Trophoblast cell (in vitro differentiated cells and primary cell): ENCODE results near the gene LRRC74B.

Experiments
- DNase-seq, 2 donors: peaks; one replicate each; pipeline ENCODE4 v3.0.0-alpha.2; 2016
- H2AFZ ChIP-seq: 2 replicates; pipeline ENCODE4 v1.6.1; 2013; ENCODE audit warnings: low read length, moderate library complexity, mild to moderate bottlenecking; ENCODE audit not compliant: insufficient read depth, poor library complexity
- H2AK5ac ChIP-seq: 2 replicates; pipeline ENCODE4 v1.6.1; 2013; ENCODE audit warnings: mild to moderate bottlenecking, low read length
- H2BK120ac ChIP-seq: 2 replicates; pipeline ENCODE4 v1.6.1; 2013; ENCODE audit warnings: low read length, mild to moderate bottlenecking, moderate library complexity; ENCODE audit not compliant: insufficient read depth, poor library complexity
- H2BK12ac ChIP-seq: 2 replicates; pipeline ENCODE4 v1.6.1; 2013; ENCODE audit warnings: mild to moderate bottlenecking, low read length, moderate library complexity
- H2BK5ac ChIP-seq: 2 replicates; pipeline ENCODE4 v1.6.1; 2013; ENCODE audit warnings: low read length, low read depth, moderate library complexity, mild to moderate bottlenecking; ENCODE audit not compliant: poor library complexity
- H3K14ac ChIP-seq: 2 replicates; pipeline ENCODE4 v1.6.1; 2013; ENCODE audit warnings: mild to moderate bottlenecking, low read length
- H3K18ac ChIP-seq: 2 replicates; pipeline ENCODE4 v1.6.1; 2013; ENCODE audit warnings: mild to moderate bottlenecking, low read length
- H3K23ac ChIP-seq: 2 replicates; pipeline ENCODE4 v1.6.1; 2013; ENCODE audit warnings: low read length
- H3K27ac ChIP-seq: 2 replicates; pipeline ENCODE4 v1.5.1; 2013; ENCODE audit warnings: low read depth, mild to moderate bottlenecking, inconsistent platforms, low read length, moderate library complexity
- H3K27me3 ChIP-seq: 2 replicates; pipeline ENCODE4 v1.6.1; 2013; ENCODE audit warnings: inconsistent platforms, mild to moderate bottlenecking, low read length, moderate library complexity; ENCODE audit not compliant: insufficient read depth
- H3K36me3 ChIP-seq, 2 experiments: 1 replicate in 1 of 2; 2 replicates in 1 of 2; pipeline ENCODE4 v1.6.1; 2013; ENCODE audit warnings: low read length in 2 of 2, mild to moderate bottlenecking in 2 of 2, moderate library complexity in 1 of 2; ENCODE audit not compliant: insufficient read depth in 2 of 2, control insufficient read depth in 1 of 2
- H3K4ac ChIP-seq: 2 replicates; pipeline ENCODE4 v1.6.1; 2013; ENCODE audit warnings: low read depth, mild to moderate bottlenecking, low read length, moderate library complexity
- H3K4me1 ChIP-seq, 2 experiments: 1 replicate in 1 of 2; 2 replicates in 1 of 2; pipeline ENCODE4 v1.6.1; 2013; ENCODE audit warnings: low read length in 2 of 2, mild to moderate bottlenecking in 2 of 2, moderate library complexity in 1 of 2; ENCODE audit not compliant: insufficient read depth in 2 of 2, control insufficient read depth in 1 of 2
- H3K4me2 ChIP-seq: 2 replicates; pipeline ENCODE4 v1.6.1; 2013; ENCODE audit warnings: inconsistent platforms, mild to moderate bottlenecking, low read length, moderate library complexity
- H3K4me3 ChIP-seq: 2 replicates; pipeline ENCODE4 v1.5.1; 2013; ENCODE audit warnings: mild to moderate bottlenecking, low read depth, low read length, inconsistent platforms
- H3K79me1 ChIP-seq: one replicate; pipeline ENCODE4 v1.6.1; 2013; ENCODE audit warnings: low read length
- H3K79me2 ChIP-seq: 2 replicates; pipeline ENCODE4 v1.6.1; 2013; ENCODE audit warnings: low read length, mild to moderate bottlenecking; ENCODE audit not compliant: control insufficient read depth, insufficient read depth, poor library complexity
- H3K9ac ChIP-seq: 2 replicates; pipeline ENCODE4 v1.6.1; 2013; ENCODE audit warnings: mild to moderate bottlenecking, low read length
- H3K9me3 ChIP-seq: 2 replicates; pipeline ENCODE4 v1.6.1; 2013; ENCODE audit warnings: low read depth, mild to moderate bottlenecking, control low read depth, inconsistent platforms, low read length; ENCODE audit not compliant: insufficient read depth
- H4K12ac ChIP-seq: 2 replicates; pipeline ENCODE4 v1.6.1; 2013; ENCODE audit warnings: low read depth, mild to moderate bottlenecking, low read length, moderate library complexity
- H4K8ac ChIP-seq: 2 replicates; pipeline ENCODE4 v1.6.1; 2013; ENCODE audit warnings: low read depth, mild to moderate bottlenecking, low read length, moderate library complexity
- H4K91ac ChIP-seq: one replicate; pipeline ENCODE4 v1.6.1; 2013; ENCODE audit warnings: low read depth, mild to moderate bottlenecking, low read length, moderate library complexity
- WGBS: extraction: QIAGEN DNeasy Blood & Tissue Kit; methylation state at CpG from one replicate; pipeline ENCODE4 v1.1.7; 2013; ENCODE audit warnings: missing lambda C conversion rate; ENCODE audit not compliant: insufficient read length, insufficient coverage; ENCODE audit errors: extremely low coverage; 5-methylcytosine and 5-hydroxymethylcytosine counted together

The LRRC74B gene

GRCh38 chr22:20998411-20999336, 47.1 kb upstream of the LRRC74B start:
- Histone ChIP-seq H4K91ac (no peak overlapping the region), H2BK12ac (no peak overlapping the region), H3K4me3 (no peak overlapping the region), H3K14ac (no peak overlapping the region), H2BK5ac (no peak overlapping the region), H3K79me1 (peaks cover 17% of the 10 kb centered on the region), H2BK120ac (no peak overlapping the region), H3K27ac (no peak overlapping the region), H3K4ac (no peak overlapping the region), H2AFZ (no peak overlapping the region), H3K27me3 (no peaks in the 10 kb centered on the region), H3K36me3 (peaks cover 55 to 59% of the 10 kb centered on the region in 2 experiments), H3K9me3 (no peaks in the 10 kb centered on the region), H4K8ac (no peak overlapping the region), H2AK5ac (no peak overlapping the region), H3K79me2 (peaks cover 15% of the 10 kb centered on the region), H3K9ac (no peak overlapping the region), H3K4me2 (no peak overlapping the region), H3K18ac (no peak overlapping the region), H3K4me1 (peaks cover 14 to 20% of the 10 kb centered on the region in 2 experiments), H3K23ac (no peak overlapping the region), H4K12ac (no peak overlapping the region)
- no CpG with 5 or more reads among the region's 7 CpGs for WGBS
- no peak for DNase-seq

GRCh38 chr22:20999350-21000206, 46.2 kb upstream of the LRRC74B start:
- no peak overlapping the region for H2BK120ac ChIP-seq
- H3K79me1 ChIP-seq, result peaks cover 17% of the 10 kb centered on the region
- H3K4me3 ChIP-seq, result no peak overlapping the region
- H4K8ac ChIP-seq, result no peak overlapping the region
- no peak overlapping the region for H3K9ac ChIP-seq
- no peak overlapping the region for H2BK12ac ChIP-seq
- no CpG with 5 or more reads among the region's 27 CpGs for WGBS
- no peak overlapping the region for H3K18ac ChIP-seq
- no peak overlapping the region for H3K23ac ChIP-seq
- no peak overlapping the region for H3K4ac ChIP-seq
- H3K27me3 ChIP-seq, result no peaks in the 10 kb centered on the region
- no peak overlapping the region for H3K4me2 ChIP-seq
- H3K4me1 ChIP-seq, result peaks cover 14 to 20% of the 10 kb centered on the region in 2 experiments
- no peak overlapping the region for H2AK5ac ChIP-seq
- no peak overlapping the region for H3K27ac ChIP-seq
- peaks cover 48 to 50% of the 10 kb centered on the region in 2 experiments for H3K36me3 ChIP-seq
- no peak overlapping the region for H4K12ac ChIP-seq
- H2AFZ ChIP-seq, result no peak overlapping the region
- no peak overlapping the region for H3K14ac ChIP-seq
- no peak for DNase-seq
- no peak overlapping the region for H4K91ac ChIP-seq
- H3K9me3 ChIP-seq, result no peaks in the 10 kb centered on the region
- no peak overlapping the region for H2BK5ac ChIP-seq
- H3K79me2 ChIP-seq, result peaks cover 15% of the 10 kb centered on the region

- H2BK12ac ChIP-seq, result no peak overlapping the region
- no peak overlapping the region for H3K23ac ChIP-seq
- H3K27ac ChIP-seq, result no peak overlapping the region
- peaks cover 40 to 43% of the 10 kb centered on the region in 2 experiments for H3K36me3 ChIP-seq
- WGBS, result no CpG with 5 or more reads among the region's 22 CpGs
- no peak overlapping the region for H2BK120ac ChIP-seq
- peak overlapping the region; percentile 5 for H3K18ac ChIP-seq
- no peak overlapping the region for H3K14ac ChIP-seq
- no peaks in the 10 kb centered on the region for H3K9me3 ChIP-seq
- peak in 1 of 2 donors; percentile 10 for DNase-seq
- H3K4me2 ChIP-seq, result peak overlapping the region; percentile 88
- H2AFZ ChIP-seq, result no peak overlapping the region
- peaks cover 15% of the 10 kb centered on the region for H3K79me2 ChIP-seq
- peaks cover 17% of the 10 kb centered on the region for H3K79me1 ChIP-seq
- H2AK5ac ChIP-seq, result peak overlapping the region; percentile 21
- H4K12ac ChIP-seq, result no peak overlapping the region
- peak overlapping the region; percentile 76 for H4K8ac ChIP-seq
- H3K27me3 ChIP-seq, result no peaks in the 10 kb centered on the region
- no peak overlapping the region for H4K91ac ChIP-seq
- H3K4me3 ChIP-seq, result no peak overlapping the region
- no peak overlapping the region for H2BK5ac ChIP-seq
- peak overlapping the region; percentile 31 for H3K9ac ChIP-seq
- no peak overlapping the region for H3K4ac ChIP-seq
- H3K4me1 ChIP-seq, result peaks cover 14 to 20% of the 10 kb centered on the region in 2 experiments
Measured at GRCh38 chr22:21000207-21000986, 45.3 kb upstream of the LRRC74B start.
